Neural crest cell (in vitro differentiated cells): ENCODE measurements around the gene EYS. TPM values are rescaled to one million over a fixed set of nuclear protein-coding genes. Genes with fewer than 3 reads are reported as not detected.

Experiments
- DNase-seq: peaks from one replicate; pipeline ENCODE4 v3.0.0; 2021; ENCODE audit warnings: low read depth, mixed read lengths, low spot score
- H3K27ac Mint-ChIP-seq: one replicate; pipeline ENCODE4 v1.8.0; 2021; ENCODE audit warnings: mild to moderate bottlenecking, mixed read lengths; ENCODE audit not compliant: unreplicated experiment
- H3K27me3 Mint-ChIP-seq: 2 replicates; pipeline ENCODE4 v1.8.0; 2021; ENCODE audit warnings: low read depth, mild to moderate bottlenecking, mixed read lengths
- H3K36me3 Mint-ChIP-seq: 2 replicates; pipeline ENCODE4 v1.8.0; 2021; ENCODE audit warnings: low read depth, mild to moderate bottlenecking, mixed read lengths
- H3K4me1 Mint-ChIP-seq: 2 replicates; pipeline ENCODE4 v1.8.0; 2021; ENCODE audit warnings: mixed read lengths
- H3K4me3 Mint-ChIP-seq: one replicate; pipeline ENCODE4 v1.8.0; 2021; ENCODE audit warnings: mild to moderate bottlenecking, mixed read lengths
- H3K9me3 Mint-ChIP-seq: 2 replicates; pipeline ENCODE4 v1.8.0; 2021; ENCODE audit warnings: mixed read lengths
- CTCF ChIP-seq: fragments of 200-600 bp; sonication (generic); conservative IDR thresholded peaks from 2 replicates; pipeline ENCODE4 v1.5.0; 2021; ENCODE audit warnings: antibody characterized with exemption, mild to moderate bottlenecking
- total RNA-seq: library from RNA; stranded (reverse); gene quantifications from 2 replicates; pipeline ENCODE4 v1.2.1, GENCODE V29; 2021

The EYS gene
- total RNA-seq, 1 donor from 2014 or later, result 0.40 TPM

GRCh38 chr6:64010666-64011065, 1696.4 kb downstream of the EYS start:
- peaks cover 14% of the 10 kb centered on the region for H3K4me1 Mint-ChIP-seq
- H3K36me3 Mint-ChIP-seq, result peaks cover 5% of the 10 kb centered on the region
- H3K27me3 Mint-ChIP-seq, result no peaks in the 10 kb centered on the region
- TF ChIP-seq CTCF, result no peak
- no peak overlapping the region for H3K27ac Mint-ChIP-seq
- H3K9me3 Mint-ChIP-seq, result peaks cover 14% of the 10 kb centered on the region
- DNase-seq, result no peak
- no peak overlapping the region for H3K4me3 Mint-ChIP-seq

- Mint-ChIP-seq H3K27me3 (no peaks in the 10 kb centered on the region), H3K27ac (no peak overlapping the region), H3K4me1 (peaks cover 14% of the 10 kb centered on the region), H3K9me3 (peaks cover 18% of the 10 kb centered on the region), H3K4me3 (no peak overlapping the region), H3K36me3 (peaks cover 5% of the 10 kb centered on the region)
- DNase-seq, result no peak
- TF ChIP-seq CTCF, result no peak
Measured at GRCh38 chr6:64010010-64010409, 1697.0 kb downstream of the EYS start.

- Mint-ChIP-seq H3K36me3 (peaks cover 5% of the 10 kb centered on the region), H3K9me3 (peaks cover 20% of the 10 kb centered on the region), H3K27me3 (no peaks in the 10 kb centered on the region), H3K4me1 (peaks cover 5% of the 10 kb centered on the region), H3K27ac (no peak overlapping the region), H3K4me3 (no peak overlapping the region)
- no peak for TF ChIP-seq CTCF
- no peak for DNase-seq
Measured at GRCh38 chr6:64006246-64006645, 1700.8 kb downstream of the EYS start.

- Mint-ChIP-seq H3K27ac (no peak overlapping the region), H3K4me3 (no peak overlapping the region), H3K27me3 (no peaks in the 10 kb centered on the region), H3K36me3 (no peaks in the 10 kb centered on the region), H3K4me1 (peaks cover 5% of the 10 kb centered on the region), H3K9me3 (peaks cover 6% of the 10 kb centered on the region)
- no peak for DNase-seq
- TF ChIP-seq CTCF, result no peak
Measured at GRCh38 chr6:64000818-64001491, 1706.1 kb downstream of the EYS start.

- Mint-ChIP-seq H3K27me3 (no peaks in the 10 kb centered on the region), H3K27ac (no peak overlapping the region), H3K9me3 (peaks cover under 1% of the 10 kb centered on the region), H3K4me3 (no peak overlapping the region), H3K4me1 (peaks cover 5% of the 10 kb centered on the region), H3K36me3 (no peaks in the 10 kb centered on the region)
- no peak for DNase-seq
- TF ChIP-seq CTCF, result no peak
Measured at GRCh38 chr6:63999613-64000012, 1707.4 kb downstream of the EYS start.
